Caco-2 (cell line): ENCODE measurements around the gene FBXO33. TPM values are rescaled to one million over a fixed set of nuclear protein-coding genes. Genes with fewer than 3 reads are reported as not detected.

Experiments used
- BruUV-seq: library from RNA; stranded (reverse); fragments of 400-500 nt; replicated peaks from 2 replicates; lab custom pipeline; 2021; lab: Mats Ljungman, UMichigan
- CTCF ChIA-PET: fragments of 300-600 bp; sonication (Branson Sonifier 250); formaldehyde crosslinking; loops from one replicate; lab custom pipeline; 2022; ENCODE audit warnings: antibody characterized with exemption; lab: Charles Lee
- POLR2A ChIA-PET: fragments of 300-600 bp; sonication (Branson Sonifier 250); formaldehyde crosslinking; loops from one replicate; lab custom pipeline; 2022; ENCODE audit warnings: antibody characterized with exemption; lab: Charles Lee
- DNase-seq, 2 experiments: peaks; one replicate each; pipeline versions ENCODE4 v3.0.0 to v3.0.0-alpha.2; 2020 to 2022
- H3K27me3 ChIP-seq: replicated peaks from 2 replicates; pipeline ENCODE4 v1.6.0; 2011; ENCODE audit warnings: low read length; ENCODE audit not compliant: control insufficient read depth, insufficient read depth
- H3K36me3 ChIP-seq: 2 replicates; pipeline ENCODE4 v1.5.1; 2011; ENCODE audit warnings: low read length; ENCODE audit not compliant: control insufficient read depth, insufficient read depth
- H3K4me1 ChIP-seq: fragments of 250-450 bp; sonication (Bioruptor Pico); 2 replicates; pipeline ENCODE4 v1.5.1; 2020; ENCODE audit warnings: mild to moderate bottlenecking
- H3K4me3 ChIP-seq: 2 replicates; pipeline ENCODE4 v1.5.1; 2011; ENCODE audit warnings: low read depth, mild to moderate bottlenecking, control low read depth, low read length
- H3K9me3 ChIP-seq: fragments of 250-450 bp; sonication (Bioruptor Pico); 2 replicates; pipeline ENCODE4 v1.5.1; 2020; ENCODE audit warnings: mild to moderate bottlenecking, moderate library complexity
- H3K27ac Mint-ChIP-seq: one replicate; pipeline ENCODE4 v1.8.0; 2022; ENCODE audit warnings: mixed read lengths; ENCODE audit not compliant: unreplicated experiment
- H3K27me3 Mint-ChIP-seq: one replicate; pipeline ENCODE4 v1.8.0; 2022; ENCODE audit warnings: mixed read lengths; ENCODE audit not compliant: insufficient read depth, unreplicated experiment
- H3K36me3 Mint-ChIP-seq: one replicate; pipeline ENCODE4 v1.8.0; 2022; ENCODE audit warnings: mild to moderate bottlenecking, mixed read lengths; ENCODE audit not compliant: insufficient read depth, unreplicated experiment
- H3K4me1 Mint-ChIP-seq: one replicate; pipeline ENCODE4 v1.8.0; 2022; ENCODE audit warnings: low read depth, mixed read lengths; ENCODE audit not compliant: unreplicated experiment
- H3K4me3 Mint-ChIP-seq: one replicate; pipeline ENCODE4 v1.8.0; 2022; ENCODE audit warnings: mild to moderate bottlenecking, moderate library complexity, mixed read lengths; ENCODE audit not compliant: unreplicated experiment
- H3K9me3 Mint-ChIP-seq: one replicate; pipeline ENCODE4 v1.8.0; 2022; ENCODE audit warnings: mixed read lengths; ENCODE audit not compliant: unreplicated experiment
- intact Hi-C: fragments of 100-400 bp; cut with micrococcal nuclease; formaldehyde crosslinking; loops from one replicate; pipeline ENCODE4 v1.10.0; 2022; ENCODE audit not compliant: unreplicated experiment
- total RNA-seq: library from RNA; stranded (reverse); gene quantifications from 2 replicates; pipeline ENCODE4 v1.2.3, GENCODE V29; 2022
- TF ChIP-seq, protein P1 (sequence below), 2 experiments: fragments of 200-600 bp in 1 of 2; IDR thresholded peaks; 1 replicate in 1 of 2; 2 replicates in 1 of 2; pipeline versions ENCODE4 v1.5.1 to v1.8.0; 2011 to 2022; ENCODE audit warnings: antibody characterized with exemption in 1 of 2, control low read depth in 1 of 2, inconsistent platforms in 1 of 2, low read depth in 1 of 2, low read length in 1 of 2, mild to moderate bottlenecking in 1 of 2, moderate library complexity in 1 of 2; ENCODE audit not compliant: insufficient read depth in 1 of 2, severe bottlenecking in 1 of 2, unreplicated experiment in 1 of 2

Gene FBXO33
- total RNA-seq, 1 experiment from 2014 or later = 6.0 TPM

DNA sequence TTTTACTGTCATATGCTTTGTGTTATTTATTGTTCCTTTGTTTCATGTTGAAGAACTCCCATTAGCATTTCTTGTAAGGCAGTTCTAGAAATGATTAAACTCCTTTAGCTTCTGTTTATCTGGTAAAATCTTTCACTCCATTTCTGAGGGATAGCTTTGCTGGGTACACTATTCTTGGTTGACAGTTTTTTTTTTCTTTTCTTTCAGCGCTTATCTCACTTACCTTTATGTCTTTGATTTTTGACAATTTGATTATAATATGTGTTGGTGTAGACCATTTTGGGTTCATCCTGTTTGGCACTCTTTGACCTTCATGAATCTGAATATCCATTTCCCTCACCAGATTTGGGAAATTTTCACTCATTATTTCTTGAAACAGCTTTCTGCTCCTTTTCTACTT lies 16.2 kb downstream of the FBXO33 start:
- Mint-ChIP-seq H3K9me3 (peaks cover 24% of the 10 kb centered on the region), H3K27me3 (no peaks in the 10 kb centered on the region), H3K4me1 (no peaks in the 10 kb centered on the region), H3K4me3 (no peak overlapping the region), H3K36me3 (no peaks in the 10 kb centered on the region), H3K27ac (no peak overlapping the region)
- DNase-seq = no peak
- BruUV-seq = no TSS peak
- no peaks in the 10 kb centered on the region for H3K4me1 ChIP-seq
- H3K9me3 ChIP-seq = peaks cover 4% of the 10 kb centered on the region; the same call in 1 of the 2 replicates
- intact Hi-C loops = no loop called here
- ChIA-PET POLR2A (no interaction called here), CTCF (interaction anchor here (0.6 to 1.3 kb wide), 2 partner anchors 16 to 596 kb away, joined by 3 to 5 read pairs; partner anchors contain the start of gene FBXO33)
- no peak overlapping the region for H3K4me3 ChIP-seq
- TF ChIP-seq, protein P1, sequence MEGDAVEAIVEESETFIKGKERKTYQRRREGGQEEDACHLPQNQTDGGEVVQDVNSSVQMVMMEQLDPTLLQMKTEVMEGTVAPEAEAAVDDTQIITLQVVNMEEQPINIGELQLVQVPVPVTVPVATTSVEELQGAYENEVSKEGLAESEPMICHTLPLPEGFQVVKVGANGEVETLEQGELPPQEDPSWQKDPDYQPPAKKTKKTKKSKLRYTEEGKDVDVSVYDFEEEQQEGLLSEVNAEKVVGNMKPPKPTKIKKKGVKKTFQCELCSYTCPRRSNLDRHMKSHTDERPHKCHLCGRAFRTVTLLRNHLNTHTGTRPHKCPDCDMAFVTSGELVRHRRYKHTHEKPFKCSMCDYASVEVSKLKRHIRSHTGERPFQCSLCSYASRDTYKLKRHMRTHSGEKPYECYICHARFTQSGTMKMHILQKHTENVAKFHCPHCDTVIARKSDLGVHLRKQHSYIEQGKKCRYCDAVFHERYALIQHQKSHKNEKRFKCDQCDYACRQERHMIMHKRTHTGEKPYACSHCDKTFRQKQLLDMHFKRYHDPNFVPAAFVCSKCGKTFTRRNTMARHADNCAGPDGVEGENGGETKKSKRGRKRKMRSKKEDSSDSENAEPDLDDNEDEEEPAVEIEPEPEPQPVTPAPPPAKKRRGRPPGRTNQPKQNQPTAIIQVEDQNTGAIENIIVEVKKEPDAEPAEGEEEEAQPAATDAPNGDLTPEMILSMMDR (IDR thresholded peaks at IDR 0.05; ENCODE audit: insufficient read depth in 1 of 2, low read depth in 1 of 2, low read length in 1 of 2, severe bottlenecking in 1 of 2, unreplicated experiment in 1 of 2) = no peak
- no peaks in the 10 kb centered on the region for H3K27me3 ChIP-seq
- H3K36me3 ChIP-seq = no peaks in the 10 kb centered on the region

DNA sequence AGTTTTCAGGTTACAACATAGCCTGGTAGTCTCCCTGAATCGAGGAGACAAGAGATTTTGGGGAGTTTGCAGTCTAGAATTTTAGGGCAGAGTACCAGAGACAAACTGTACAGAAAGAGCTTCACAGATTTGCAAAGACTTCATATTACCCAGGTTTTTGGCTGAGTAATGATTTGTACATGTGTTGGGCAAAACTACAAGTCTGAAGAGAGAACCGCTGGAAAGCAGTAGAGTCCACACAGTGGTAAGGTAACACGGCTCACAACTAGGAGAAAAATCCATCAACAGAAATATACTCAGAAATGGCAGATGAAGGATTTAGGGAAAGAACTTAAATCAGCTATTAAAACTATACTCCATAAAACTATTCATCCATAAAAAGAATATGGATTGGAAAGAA lies 25.7 kb downstream of the FBXO33 start:
- H3K4me3 ChIP-seq = no peak overlapping the region
- Mint-ChIP-seq H3K27me3 (no peaks in the 10 kb centered on the region), H3K9me3 (peaks cover 11% of the 10 kb centered on the region), H3K4me3 (no peak overlapping the region), H3K27ac (no peak overlapping the region), H3K36me3 (no peaks in the 10 kb centered on the region), H3K4me1 (no peaks in the 10 kb centered on the region)
- no peaks in the 10 kb centered on the region for H3K9me3 ChIP-seq
- CTCF ChIA-PET = no interaction called here
- no peaks in the 10 kb centered on the region for H3K27me3 ChIP-seq
- DNase-seq = no peak
- no TSS peak for BruUV-seq
- POLR2A ChIA-PET = no interaction called here
- TF ChIP-seq, protein P1 (IDR thresholded peaks at IDR 0.05; ENCODE audit: insufficient read depth in 1 of 2, low read depth in 1 of 2, low read length in 1 of 2, severe bottlenecking in 1 of 2, unreplicated experiment in 1 of 2) = no peak
- intact Hi-C loops = no loop called here
- no peaks in the 10 kb centered on the region for H3K36me3 ChIP-seq
- H3K4me1 ChIP-seq = no peaks in the 10 kb centered on the region

DNA sequence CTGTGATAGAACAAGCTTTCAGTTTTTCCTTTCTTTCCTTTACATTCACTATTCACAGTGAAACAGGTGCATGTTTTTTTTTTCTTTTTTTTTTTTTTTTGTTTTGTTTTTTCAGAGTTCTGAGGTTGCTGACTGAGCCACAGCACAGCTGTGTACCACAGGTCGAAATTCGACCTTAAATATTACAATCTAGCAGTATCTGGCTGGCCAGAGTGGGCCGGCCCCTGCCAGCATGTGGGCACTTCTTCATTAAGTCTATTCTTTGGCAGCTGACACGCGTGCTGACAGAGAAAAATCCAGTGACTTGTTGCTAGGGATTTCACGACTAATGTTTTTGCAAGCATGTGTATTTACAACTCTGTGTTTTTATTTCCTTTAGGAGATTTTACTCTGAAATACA lies 33.9 kb downstream of the FBXO33 start:
- no peaks in the 10 kb centered on the region; the same call in 1 of the 2 replicates for H3K36me3 ChIP-seq
- H3K4me3 ChIP-seq = no peak overlapping the region
- ChIA-PET POLR2A (interaction anchor here (0.6 kb wide), 1 partner anchor 322 kb away, joined by 6 read pairs; no protein-coding TSS in a partner anchor), CTCF (interaction anchor here (0.7 kb wide), 1 partner anchor 284 kb away, joined by 4 read pairs; no protein-coding TSS in a partner anchor)
- no peaks in the 10 kb centered on the region for H3K9me3 ChIP-seq
- H3K4me3 Mint-ChIP-seq = no peak overlapping the region
- BruUV-seq = no TSS peak
- H3K4me1 ChIP-seq = peaks cover 2% of the 10 kb centered on the region; the same call in 1 of the 2 replicates
- no peak for DNase-seq
- TF ChIP-seq, protein P1 (IDR thresholded peaks at IDR 0.05; ENCODE audit: insufficient read depth in 1 of 2, low read depth in 1 of 2, low read length in 1 of 2, severe bottlenecking in 1 of 2, unreplicated experiment in 1 of 2) = no peak
- no peaks in the 10 kb centered on the region for H3K36me3 Mint-ChIP-seq
- no peaks in the 10 kb centered on the region for H3K27me3 Mint-ChIP-seq
- no peaks in the 10 kb centered on the region for H3K27me3 ChIP-seq
- no peaks in the 10 kb centered on the region for H3K9me3 Mint-ChIP-seq
- intact Hi-C loops = no loop called here
- no peaks in the 10 kb centered on the region for H3K4me1 Mint-ChIP-seq
- H3K27ac Mint-ChIP-seq = no peak overlapping the region
